ENCODE results near the gene LRCH1.

- no peak for TF ChIP-seq CTCF (optimal IDR thresholded peaks at IDR 0.05 in 1 of 3, IDR thresholded peaks at IDR 0.05 in 1 of 3, conservative IDR thresholded peaks at IDR 0.05 in 1 of 3; ENCODE audit: extremely low read depth in 1 of 3, insufficient read depth in 2 of 3, low read length in 3 of 3)
- no peak for TF ChIP-seq EZH2 (IDR thresholded peaks at IDR 0.05; ENCODE audit: low read length)
Measured at GRCh38 chr13:46621792-46622629, 69.0 kb downstream of the LRCH1 start.
